GM21515 (cell line): Measurements from ENCODE around the gene TMEM25.
"Not testable (repeated sequence)": the region's sequence is repeated elsewhere in the genome, so short reads cannot be mapped to it uniquely, and the experiment has no call there.

Experiments used
- ATAC-seq: cut with Tn5 transposase; IDR thresholded peaks from one replicate; pipeline ENCODE4 v1.9.1; 2021; ENCODE audit not compliant: unreplicated experiment

Gene TMEM25

GRCh38 chr11:118530683-118531596 is at the start of gene TMEM25:
Gene TMEM25 (plus strand): TSS chr11:118531192. CDS start chr11:118531802, 610 bp downstream.
- peak; percentile 53 for ATAC-seq

GRCh38 chr11:118481238-118481637 is 49.8 kb upstream of the TMEM25 start:
- ATAC-seq, result not testable (repeated sequence)

DNA sequence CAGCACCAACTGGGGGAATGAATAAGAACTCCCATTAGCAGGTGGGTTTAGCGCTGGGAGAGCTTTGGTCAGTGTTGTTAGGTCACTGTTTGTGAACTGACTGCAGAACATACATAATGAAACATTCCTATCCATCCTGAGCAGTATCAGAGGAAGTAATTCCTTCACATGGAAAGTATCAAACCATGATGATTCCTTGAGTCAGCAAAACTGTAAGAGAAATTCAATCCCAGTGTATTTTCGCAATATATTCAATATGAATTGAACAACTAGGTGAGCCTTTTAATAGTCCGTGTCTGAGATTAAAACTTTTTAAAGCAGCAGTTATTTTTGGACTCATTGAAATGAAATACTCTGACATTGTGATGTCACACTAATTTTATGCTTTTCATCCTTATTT is 46.6 kb upstream of the TMEM25 start:
- no peak for ATAC-seq

GRCh38 chr11:118485273-118485672 is 45.7 kb upstream of the TMEM25 start:
- no peak for ATAC-seq

DNA sequence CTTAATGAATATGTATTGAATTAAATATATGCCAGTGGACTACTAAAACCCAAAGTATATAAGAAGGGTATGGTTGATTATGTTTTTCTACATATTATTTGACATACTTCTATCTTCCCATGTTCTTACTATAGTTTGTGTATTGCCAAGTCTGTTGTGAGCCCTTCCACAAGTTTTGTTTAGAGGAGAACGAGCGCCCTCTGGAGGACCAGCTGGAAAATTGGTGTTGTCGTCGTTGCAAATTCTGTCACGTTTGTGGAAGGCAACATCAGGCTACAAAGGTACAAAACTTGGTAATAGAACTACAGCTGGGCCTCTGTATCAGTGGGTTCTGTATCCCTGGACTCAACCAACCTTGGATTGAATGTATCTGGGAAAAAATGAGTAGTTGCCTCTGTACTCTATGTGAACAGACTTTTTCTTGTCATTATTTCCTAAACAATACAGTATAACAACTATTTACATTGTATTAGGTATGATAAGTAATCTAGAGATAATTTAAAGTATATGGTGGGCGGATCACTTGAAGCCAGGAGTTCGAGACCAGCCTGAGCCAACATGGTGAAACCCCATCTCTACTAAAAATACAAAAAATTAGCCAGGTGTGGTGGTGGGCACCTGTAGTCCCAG is 42.4 kb upstream of the TMEM25 start:
- ATAC-seq, result no peak

DNA sequence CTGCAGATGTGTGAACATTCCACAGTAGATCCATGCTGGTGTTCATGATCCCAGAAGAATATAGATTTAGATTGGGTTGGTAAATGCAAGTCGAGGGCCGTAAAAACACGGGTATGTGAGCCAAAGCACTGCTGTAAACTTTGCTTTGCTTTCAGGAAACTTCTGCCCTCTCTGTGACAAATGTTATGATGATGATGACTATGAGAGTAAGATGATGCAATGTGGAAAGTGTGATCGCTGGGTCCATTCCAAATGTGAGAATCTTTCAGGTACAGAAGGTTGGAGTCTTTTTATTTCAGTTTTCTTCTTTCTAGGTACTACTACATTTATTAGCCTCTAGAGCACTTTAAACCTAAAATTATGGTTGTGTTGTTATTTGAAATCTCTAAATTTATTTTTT is 40.0 kb upstream of the TMEM25 start:
- no peak for ATAC-seq

DNA sequence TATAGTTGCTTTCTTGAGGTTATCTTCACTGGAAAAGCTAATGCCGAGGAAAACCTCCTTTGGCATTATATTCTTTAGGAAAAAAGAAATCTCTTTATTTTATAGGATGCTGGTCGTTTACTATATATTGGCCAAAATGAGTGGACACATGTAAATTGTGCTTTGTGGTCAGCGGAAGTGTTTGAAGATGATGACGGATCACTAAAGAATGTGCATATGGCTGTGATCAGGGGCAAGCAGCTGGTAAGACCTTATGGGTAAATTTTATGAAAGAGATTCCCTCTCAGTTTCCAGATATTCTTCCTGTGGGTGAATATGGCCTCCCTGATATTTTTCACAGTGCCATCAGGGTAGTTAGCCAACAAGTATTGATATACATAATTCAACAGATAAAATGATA is 33.2 kb upstream of the TMEM25 start:
- no peak for ATAC-seq

GRCh38 chr11:118503216-118503615 is 27.8 kb upstream of the TMEM25 start:
- no peak for ATAC-seq

- ATAC-seq, result no peak
Observed at GRCh38 chr11:118511601-118512000, 19.4 kb upstream of the TMEM25 start.

GRCh38 chr11:118514103-118514502 is 16.9 kb upstream of the TMEM25 start:
- no peak for ATAC-seq

GRCh38 chr11:118519549-118519948 is 11.4 kb upstream of the TMEM25 start:
- no peak for ATAC-seq

DNA sequence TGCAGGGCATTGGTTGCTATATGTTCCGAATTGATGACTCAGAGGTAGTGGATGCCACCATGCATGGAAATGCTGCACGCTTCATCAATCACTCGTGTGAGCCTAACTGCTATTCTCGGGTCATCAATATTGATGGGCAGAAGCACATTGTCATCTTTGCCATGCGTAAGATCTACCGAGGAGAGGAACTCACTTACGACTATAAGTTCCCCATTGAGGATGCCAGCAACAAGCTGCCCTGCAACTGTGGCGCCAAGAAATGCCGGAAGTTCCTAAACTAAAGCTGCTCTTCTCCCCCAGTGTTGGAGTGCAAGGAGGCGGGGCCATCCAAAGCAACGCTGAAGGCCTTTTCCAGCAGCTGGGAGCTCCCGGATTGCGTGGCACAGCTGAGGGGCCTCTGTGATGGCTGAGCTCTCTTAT is 9.1 kb upstream of the TMEM25 start:
- no peak for ATAC-seq

DNA sequence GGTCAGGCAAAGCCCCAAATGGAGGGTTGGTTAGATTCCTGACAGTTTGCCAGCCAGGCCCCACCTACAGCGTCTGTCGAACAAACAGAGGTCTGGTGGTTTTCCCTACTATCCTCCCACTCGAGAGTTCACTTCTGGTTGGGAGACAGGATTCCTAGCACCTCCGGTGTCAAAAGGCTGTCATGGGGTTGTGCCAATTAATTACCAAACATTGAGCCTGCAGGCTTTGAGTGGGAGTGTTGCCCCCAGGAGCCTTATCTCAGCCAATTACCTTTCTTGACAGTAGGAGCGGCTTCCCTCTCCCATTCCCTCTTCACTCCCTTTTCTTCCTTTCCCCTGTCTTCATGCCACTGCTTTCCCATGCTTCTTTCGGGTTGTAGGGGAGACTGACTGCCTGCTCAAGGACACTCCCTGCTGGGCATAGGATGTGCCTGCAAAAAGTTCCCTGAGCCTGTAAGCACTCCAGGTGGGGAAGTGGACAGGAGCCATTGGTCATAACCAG is 8.4 kb upstream of the TMEM25 start:
- ATAC-seq, result no peak

DNA sequence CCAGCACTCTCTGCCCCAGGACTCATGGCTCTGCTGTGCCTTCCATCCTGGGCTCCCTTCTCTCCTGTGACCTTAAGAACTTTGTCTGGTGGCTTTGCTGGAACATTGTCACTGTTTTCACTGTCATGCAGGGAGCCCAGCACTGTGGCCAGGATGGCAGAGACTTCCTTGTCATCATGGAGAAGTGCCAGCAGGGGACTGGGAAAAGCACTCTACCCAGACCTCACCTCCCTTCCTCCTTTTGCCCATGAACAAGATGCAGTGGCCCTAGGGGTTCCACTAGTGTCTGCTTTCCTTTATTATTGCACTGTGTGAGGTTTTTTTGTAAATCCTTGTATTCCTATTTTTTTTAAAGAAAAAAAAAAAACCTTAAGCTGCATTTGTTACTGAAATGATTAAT is 6.6 kb upstream of the TMEM25 start:
- no peak for ATAC-seq

- ATAC-seq, result no peak
Observed at GRCh38 chr11:118524757-118525470, 6.1 kb upstream of the TMEM25 start.

- ATAC-seq, result no peak
Observed at GRCh38 chr11:118526688-118527087, 4.3 kb upstream of the TMEM25 start.

- ATAC-seq, result no peak
Observed at GRCh38 chr11:118527109-118527508, 3.9 kb upstream of the TMEM25 start, which contains the start of gene TTC36. Gene TTC36 (plus strand): TSS chr11:118527474. CDS start chr11:118527495, 21 bp downstream.

- no peak for ATAC-seq
Observed at GRCh38 chr11:118528511-118528910, 2.5 kb upstream of the TMEM25 start.

DNA sequence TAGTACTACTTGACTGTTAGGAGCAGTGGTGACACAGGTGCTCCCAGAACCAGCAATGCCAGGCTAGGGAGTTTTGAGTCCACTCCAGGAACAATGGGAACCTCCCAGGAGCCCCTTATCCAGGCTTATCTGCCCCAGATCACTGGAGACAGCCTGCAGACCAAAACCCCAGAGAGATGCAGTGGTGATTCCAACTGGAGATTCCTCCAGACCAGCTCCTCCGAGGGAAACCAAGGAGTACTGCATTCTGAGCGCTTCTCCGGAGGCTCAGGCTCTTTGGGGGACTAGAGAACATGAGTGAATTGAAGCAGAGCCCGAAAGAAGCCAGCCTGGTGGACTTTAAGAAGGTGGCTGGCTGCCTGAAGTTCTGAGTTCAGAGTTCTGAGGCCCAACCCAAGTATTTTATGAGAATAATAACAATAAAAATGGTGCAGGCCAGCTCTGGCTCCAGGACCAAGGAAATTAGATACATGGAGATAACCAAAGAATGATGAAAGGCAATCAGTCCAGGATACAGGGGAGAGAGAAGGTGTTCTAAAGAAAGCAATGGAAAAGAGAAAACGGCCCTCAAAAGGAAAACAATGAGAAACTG is 1.3 kb upstream of the TMEM25 start:
- ATAC-seq, result no peak

DNA sequence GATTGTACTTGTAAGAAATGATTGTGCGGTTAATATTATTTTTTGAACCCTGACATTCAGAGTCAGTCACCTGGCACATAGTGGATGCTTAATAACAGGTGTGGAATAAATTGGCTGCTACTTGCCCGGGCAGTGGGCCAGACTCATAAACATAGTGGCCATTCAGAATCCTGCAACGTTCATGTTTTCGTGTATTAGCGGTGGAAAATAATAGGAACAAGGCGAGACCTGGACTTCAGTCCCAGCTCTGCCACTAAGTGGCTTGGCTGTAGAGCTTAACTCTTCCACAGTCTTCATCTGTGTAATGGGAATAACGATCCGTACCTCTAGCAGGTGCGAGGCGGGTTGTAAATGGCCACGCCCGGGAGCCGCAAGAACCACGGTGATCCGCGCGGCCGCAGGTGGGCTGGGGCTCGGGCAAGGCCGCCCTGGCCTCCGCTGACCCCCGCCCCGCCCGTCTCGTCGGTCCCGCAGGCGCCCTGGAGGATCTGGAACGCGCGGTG is 761 bp upstream of the TMEM25 start:
- ATAC-seq, result no peak

GRCh38 chr11:118531597-118532084 is 649 bp downstream of the TMEM25 start:
- ATAC-seq, result no peak
